HG03520 (cell line): ENCODE data around the gene SDCBP2.

Experiments used
- ATAC-seq: cut with Tn5 transposase; IDR thresholded peaks from one replicate; pipeline ENCODE4 v1.9.1; 2021; ENCODE audit warnings: mild to moderate bottlenecking, moderate library complexity; ENCODE audit not compliant: unreplicated experiment

SDCBP2 gene

DNA sequence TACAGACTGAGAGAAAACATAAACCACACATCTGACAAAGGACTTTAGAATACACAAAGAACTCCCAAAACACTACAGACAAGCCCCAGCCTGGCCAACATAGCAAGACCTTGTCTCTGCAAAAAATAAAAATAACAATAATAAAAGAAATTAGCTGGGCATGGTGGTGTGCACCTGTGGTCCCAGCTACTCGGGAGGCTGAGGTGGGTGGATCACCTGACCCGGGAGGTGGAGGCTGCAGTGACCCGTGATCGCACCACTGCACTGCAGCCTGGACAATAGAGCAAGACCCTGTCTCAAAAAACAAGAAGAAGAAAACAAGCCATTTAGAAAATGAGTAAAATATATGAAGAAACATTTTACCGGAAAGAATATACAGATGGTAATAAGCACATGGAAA lies 13.1 kb downstream of the SDCBP2 start:
- ATAC-seq, result no peak

DNA sequence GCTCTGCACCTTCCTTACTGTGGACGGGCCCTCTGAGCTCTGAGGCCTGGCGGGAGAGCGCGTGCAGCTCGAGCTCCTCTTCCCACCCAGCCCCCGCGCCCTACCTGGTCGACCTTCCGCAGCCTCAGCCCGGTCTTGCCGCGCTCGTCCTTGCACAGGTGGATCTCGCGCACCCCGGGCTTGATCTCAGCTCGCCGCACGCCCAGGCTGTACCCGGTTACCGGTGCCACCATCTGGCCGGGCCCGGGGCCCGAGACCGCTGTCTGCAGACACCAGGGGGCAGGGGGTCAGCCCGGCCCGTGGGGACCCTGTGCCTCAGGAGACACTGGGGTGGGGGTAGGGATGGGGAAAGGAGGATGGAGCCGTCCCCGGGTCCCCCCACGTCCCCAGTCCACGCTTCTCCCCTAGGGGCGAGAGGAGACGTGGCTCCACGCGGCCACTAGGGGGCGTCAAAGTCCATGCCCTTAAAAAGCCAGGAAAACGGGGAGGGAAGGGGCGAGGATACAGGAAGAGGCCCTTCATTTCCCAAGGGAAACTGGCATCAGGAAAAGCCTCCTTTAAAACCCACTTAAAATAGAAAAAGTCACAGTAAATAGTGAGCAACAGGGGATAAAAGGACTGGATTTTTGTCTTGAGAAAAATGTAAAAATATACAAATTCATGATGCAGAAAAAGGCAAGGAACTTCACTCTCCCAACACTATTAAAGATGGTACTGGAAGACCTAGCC lies 15.5 kb downstream of the SDCBP2 start:
- ATAC-seq, result no peak

DNA sequence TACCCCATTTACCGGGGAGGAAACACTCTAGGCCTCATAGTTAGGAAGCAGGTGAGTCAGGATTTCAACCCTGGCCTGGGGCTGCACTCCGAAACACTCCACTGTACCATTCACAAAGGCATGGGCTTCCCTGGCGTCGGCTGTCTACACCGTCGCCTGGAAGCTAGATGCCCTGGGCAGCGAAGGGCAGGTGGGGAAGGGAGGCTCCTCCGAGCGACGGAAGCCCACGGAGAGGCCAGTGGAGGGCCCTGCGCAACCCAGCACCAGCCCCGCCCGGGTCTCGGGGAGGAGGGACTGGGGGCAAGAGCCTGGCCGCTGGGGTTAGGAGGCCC lies 16.1 kb downstream of the SDCBP2 start:
- no peak for ATAC-seq

DNA sequence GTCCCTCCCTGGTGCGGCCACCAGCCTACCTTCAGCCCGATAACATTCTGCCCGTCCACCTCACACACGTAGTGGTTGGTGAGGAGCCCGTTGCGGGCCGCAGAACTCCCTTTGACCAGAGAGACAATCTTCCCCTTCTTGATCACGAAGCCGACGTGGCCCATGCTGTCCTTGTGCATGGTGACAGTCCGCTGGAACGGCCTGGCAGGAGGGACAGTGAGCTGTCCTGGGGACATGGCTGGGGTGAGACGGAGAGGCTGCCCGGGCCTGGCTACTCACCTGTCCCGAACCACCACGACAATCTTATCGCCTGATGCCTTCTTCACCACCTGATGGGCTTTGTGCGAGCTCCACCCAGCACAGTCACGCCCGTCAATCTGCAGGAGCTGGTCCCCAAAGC lies 16.6 kb downstream of the SDCBP2 start:
- ATAC-seq, result no peak

DNA sequence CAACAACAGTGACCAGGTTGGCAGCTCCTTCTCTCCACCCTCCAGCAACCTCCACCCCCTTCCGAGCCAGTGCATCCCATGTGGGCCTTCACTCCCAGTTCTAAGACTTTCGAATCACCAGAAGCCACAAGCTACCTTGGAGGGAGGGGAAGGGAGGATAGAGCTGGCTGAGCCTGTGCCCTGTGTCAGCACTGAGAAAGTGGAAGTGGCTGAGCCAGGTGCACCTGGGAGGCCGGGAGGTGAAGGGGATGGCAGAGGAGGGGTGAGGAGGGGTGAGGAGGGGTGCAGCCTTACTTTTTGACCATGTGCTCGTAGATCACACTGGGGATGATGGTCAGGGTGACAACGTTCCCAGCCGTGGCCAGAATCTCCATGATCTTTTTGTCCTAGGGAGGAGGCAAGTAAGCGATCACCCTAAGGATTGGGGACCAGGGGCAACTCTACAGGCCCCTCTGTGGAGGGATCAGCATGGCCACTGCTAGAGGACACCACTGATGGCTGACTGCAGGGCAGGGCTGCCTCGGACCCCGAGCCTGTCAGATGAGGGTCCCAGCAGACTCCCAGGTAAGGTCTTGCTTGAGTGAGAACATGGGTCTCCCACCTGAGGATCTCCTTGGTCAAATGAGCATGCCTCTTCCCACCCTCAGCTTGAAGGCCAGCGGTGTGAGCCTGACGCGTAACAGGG lies 18.3 kb downstream of the SDCBP2 start:
- no peak for ATAC-seq

DNA sequence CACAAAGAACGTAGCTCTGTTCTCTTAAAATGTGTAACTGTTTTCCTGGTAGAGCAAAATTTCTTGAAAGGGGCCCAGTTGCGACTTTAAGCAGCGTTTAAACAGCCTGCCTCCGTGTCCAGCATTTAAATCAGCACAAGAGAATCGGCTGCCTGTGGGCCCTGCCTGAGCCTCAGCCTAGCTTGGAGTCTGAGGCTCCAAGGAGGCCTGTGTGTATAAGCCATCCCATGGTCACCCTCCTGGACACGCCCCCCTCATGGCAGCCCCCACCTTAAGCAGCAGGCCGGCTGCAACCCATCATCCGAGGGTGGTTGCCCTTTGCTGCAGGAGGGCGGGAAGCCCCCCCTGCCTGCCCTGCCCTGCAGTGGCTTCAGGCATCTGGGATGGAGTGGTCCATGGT lies 18.9 kb downstream of the SDCBP2 start:
- no peak for ATAC-seq

DNA sequence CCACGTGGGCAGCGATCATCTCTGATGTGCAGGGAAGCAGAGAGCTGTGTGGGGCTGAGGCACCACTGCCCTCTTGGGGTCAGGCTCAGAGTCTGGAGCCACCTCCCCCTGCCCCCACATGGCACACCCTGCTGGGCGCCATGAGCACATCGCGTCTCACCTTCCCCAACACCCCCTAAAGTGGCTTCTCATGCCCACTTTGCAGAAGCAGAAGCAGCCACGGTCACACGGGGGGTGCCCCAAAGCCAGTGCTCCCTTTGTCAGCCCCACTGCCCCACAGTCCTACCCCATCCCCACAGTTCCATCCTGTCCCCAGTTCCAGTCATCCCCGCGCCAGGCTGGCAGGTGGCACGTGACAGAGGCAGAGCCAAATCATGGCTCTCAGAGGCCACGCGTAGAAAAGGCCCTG lies 19.5 kb downstream of the SDCBP2 start:
- ATAC-seq, result no peak

DNA sequence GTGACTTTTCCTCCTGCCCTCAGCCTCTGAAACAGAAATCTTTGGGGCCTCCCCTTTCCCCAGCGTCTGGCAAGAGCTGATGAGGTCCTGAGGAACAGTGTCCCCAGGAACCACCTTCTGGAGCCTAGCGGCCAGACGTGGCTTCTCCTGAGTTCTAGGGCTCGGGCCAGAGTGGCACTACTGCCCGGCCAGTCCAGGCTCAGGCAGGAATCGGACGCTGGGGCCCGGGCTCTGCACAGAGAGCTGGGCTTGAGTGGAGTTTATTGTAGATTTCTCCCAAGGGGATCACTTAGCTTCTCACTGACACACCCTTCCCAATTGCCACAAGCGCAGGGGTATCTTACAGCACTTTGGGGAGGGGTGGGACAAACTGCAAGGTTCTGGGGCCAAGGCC lies 20.2 kb downstream of the SDCBP2 start:
- ATAC-seq, result no peak

DNA sequence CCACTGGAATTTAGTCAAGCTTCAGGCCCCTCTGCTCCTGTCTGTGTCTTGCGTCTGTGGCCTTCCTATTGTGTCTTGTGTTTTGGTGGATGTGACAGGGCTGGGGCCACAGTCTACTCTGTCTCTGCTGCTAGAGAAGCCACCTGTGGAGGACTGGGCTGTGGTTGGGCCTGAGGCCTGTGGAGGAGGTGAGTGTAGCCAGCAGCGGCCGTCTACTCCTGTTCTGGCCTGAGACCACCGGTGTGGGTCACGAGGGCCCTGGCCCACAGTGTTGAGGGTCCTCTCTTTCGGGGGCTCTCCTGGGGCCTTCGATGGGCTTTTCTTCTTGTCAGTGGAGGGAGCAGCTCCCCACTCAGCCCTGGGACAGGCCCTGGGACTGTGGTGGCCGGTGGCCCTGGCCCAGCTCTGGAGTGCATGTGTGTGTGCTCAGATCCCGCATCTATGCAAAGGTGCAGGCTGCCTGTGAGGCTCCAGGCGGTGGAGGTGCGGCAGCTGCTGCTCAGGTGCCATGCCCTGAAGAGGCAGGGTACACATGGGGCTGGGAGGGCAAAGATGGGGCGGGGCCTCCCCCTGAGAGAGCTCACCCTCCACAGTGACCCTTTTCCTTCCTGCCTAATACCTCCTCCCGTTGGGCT lies 20.8 kb downstream of the SDCBP2 start:
- no peak for ATAC-seq

DNA sequence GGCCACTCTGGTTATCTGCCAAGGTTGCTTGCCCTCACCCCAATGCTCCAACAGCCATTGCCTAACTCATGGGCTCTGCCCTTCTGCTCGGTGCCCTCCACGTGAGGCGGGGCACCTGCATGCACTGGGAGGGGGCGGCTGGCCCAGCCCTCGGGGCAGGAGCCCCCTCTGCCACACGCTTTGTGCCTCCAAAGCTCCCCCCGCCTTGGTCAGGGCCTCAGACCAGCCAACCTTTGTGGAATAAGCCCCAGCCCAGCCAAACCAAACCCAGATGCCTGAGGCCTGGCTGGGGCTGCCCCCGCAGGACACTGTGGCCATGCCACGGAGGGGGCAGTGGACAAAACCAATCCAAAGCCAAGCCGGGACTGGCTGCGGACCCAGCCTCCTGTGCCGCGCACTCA lies 21.4 kb downstream of the SDCBP2 start:
- no peak for ATAC-seq

DNA sequence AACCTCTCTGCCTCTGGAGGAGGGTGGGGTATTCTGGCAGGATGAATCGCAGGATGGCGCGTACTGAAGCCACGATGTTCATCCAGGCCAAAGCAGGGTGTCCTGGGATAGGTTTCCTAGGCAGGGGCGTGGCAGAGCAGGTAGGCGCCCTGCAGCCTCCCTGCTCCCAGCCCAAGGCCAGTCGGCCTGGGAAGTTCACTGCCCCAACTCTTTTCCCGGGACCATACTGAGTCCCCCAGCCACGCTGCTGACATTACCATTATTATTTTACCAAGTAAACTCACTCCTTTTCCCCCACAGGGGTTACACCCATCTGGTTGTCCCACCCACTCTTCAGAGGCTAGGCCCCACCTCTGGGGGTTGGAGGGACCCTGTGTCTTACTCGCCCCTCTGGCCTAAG lies 21.8 kb downstream of the SDCBP2 start:
- ATAC-seq, result no peak

DNA sequence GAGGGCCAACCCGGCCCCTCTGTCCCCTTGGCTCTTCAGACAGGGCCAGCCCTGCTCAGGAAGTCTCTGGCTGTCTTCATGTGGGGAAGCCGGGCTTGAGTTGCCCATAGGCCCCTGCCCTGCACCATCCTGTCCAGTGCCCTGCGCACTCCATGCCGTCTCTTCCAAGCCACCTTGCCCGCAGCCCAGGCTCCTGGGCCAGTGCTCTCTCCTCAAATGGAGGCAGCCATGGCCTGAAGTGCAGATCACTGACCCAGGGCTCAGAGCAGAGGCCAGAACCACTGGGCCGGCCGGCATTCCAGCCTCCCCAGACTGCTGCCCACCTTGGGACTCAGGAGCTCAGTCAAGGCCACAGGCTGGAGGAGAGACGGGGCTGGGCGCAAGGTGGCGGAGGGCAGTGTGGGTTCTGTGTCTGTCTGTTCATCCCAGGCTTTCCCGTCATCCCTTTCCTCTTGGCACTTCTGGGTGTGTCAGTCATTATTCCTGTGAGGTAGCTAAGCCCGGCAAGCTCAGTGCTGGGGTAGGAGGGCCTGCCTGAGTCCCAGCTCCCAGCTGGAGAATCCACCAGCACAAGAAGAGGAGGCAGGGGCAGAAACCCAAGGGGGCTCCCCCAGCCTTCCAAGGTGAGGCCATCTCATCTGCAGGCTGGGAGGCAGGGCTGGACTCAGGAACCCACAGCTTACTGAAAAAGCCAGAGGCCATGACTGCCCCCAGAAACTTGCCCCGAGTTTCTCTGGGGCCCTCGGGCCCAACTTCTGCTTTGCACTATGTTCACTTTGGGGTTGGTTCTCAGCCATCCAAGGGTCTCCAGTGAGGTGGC lies 22.4 kb downstream of the SDCBP2 start:
- no peak for ATAC-seq

DNA sequence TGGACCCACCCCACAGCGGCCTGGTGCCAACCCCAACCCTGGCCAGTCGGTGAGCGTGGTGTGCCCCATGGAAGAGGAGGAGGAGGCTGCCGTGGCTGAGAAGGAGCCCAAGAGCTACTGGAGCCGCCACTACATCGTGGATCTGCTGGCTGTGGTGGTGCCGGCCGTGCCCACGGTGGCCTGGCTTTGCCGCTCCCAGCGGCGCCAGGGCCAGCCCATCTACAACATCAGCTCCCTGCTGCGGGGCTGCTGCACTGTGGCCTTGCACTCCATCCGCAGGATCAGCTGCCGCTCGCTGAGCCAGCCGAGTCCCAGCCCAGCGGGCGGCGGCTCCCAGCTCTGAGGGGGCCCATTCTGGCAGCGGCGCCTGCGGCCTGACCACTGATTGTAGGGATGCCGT lies 23.2 kb downstream of the SDCBP2 start:
- ATAC-seq, result no peak

DNA sequence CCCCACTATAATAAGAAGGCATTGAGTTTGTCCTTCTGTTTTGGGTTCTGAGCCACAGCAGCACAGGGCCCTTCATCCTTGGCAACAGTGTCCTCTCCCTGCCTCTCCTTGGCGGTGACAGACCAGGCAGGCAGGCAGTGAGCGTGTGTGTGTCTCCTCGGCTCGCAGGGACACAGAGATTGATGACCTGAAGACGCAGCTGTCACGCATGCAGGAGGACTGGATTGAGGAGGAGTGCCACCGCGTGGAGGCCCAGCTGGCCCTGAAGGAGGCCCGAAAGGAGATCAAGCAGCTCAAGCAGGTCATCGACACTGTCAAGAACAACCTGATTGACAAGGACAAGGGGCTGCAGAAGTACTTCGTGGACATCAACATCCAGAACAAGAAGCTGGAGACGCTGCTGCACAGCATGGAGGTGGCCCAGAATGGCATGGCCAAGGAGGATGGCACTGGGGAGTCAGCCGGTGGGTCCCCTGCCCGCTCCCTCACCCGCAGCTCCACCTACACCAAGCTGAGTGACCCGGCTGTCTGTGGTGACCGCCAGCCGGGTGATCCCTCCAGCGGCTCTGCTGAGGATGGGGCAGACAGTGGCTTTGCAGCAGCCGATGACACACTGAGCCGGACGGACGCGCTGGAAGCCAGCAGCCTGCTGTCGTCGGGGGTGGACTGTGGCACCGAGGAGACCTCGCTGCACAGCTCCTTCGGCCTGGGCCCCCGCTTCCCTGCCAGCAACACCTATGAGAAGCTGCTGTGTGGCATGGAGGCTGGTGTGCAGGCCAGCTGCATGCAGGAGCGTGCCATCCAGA lies 24.0 kb downstream of the SDCBP2 start:
- no peak for ATAC-seq

DNA sequence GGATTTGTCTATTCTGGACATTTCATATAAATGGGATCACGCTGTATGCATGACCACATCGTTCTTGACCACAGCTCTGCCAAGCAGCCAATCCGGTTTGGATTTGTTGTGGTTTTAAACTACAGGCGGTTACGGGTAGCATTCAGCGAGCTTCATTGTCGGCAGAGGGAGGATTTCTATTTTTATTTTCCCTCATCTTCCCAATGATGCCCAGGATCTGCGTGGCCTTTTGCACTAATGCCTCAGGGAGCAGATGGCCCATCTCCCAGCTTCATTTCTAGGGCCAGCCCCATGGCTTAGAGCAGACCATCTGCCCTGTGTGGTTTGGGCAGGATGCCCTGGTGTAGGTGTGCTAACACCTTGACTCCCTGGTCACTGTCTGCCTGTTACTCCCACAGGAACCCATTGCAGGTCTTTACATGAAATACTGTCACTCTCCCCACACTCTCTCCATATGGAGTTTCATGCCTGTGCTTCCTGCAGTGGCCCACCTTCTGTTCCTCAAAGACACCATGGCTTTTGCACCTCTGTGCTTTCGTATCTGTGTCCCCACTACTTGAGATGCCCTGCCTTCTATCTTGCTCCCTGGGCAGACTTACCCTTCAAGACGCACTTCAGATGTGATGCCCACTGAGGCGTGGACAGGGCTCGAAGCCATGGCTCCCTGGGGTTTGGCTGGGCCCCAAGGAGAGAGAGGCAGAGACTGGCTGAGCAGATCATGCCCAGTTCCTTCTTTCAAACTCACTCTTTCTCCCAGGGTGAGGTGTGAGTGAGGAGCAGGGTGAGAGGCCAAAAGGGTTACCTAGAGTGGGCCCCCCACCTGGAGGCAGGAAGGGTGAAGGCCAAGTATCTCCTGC lies 26.0 kb downstream of the SDCBP2 start:
- ATAC-seq, result no peak

DNA sequence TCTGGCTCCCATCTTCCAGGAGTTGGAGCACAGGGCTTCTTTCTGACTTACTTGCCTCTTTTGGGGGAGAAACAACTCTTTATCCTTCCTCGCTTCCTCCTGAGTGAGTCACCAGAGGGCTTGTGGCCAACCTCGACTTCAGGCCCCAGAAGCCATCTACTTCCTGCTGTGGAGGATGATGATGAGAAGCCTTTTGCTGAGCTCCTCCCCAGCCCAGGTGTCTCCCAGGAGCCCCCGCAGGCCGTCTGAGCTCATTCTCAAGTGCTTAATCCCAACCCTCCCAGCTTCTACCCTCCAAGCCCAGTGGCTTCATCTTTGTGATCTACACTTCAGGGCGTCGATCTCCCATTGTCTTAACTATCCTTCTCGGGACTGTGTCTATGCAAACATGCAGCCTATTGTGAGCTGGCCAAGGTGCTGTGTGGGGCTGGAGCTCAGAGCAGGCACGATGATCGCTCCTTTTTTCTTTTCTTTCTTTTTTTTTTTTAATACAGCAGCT lies 27.9 kb downstream of the SDCBP2 start:
- ATAC-seq, result no peak

DNA sequence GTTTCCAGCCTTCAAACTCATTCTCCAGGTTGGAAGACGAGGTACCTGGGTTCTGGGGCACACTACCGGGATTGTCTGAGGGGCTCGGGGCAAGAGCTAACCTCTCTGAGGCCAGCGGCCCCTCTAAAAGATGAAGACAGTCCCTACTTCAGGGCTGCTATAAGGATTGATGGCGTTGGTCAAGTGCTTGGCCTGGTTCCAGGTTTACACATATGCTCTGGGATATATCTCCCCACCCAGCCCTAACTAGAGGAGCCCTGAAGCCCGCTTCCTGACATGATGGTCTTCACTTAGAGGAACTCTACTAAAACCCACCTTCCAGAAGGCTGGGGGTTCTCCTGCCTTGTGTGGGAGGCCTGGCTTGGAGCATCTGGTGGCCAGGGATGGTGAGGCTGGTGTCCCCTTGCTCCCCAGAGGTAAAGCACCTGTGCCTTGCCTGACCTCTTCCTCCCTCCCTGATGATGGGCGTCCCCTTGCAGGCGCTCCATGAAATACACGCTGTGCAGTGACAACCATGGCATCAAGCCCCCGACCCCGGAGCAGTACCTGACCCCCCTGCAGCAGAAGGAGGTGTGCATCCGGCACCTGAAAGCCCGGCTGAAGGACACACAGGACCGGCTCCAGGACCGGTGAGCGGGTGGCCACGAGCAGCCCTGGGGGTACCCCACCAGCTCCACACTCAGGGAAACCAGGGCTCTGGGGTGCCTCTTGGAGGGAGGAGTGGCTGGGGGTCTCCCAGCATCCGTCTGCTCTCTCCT lies 28.7 kb downstream of the SDCBP2 start:
- ATAC-seq, result no peak

DNA sequence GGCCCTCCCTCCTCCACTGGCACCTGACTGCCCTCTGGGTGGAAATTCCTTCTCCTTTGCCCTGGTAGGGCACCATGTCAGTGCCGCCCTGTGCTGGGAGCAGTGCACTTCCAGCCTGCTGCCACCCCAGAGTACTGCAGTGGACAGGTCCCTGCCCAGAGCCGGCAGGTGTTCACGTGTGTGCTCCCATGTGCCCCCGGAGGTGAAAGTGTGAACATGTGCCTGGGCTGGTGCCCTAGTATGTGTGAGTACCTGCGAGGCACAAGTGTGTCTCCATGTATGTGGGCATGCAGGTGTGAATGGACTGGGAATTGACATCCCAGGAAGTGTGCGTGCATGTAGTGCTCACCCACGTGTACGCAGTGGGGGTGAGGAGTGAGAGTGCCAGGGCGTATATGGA lies 29.4 kb downstream of the SDCBP2 start:
- no peak for ATAC-seq
